Measurements from ENCODE around the gene OGT. TPM values are rescaled to one million over a fixed set of nuclear protein-coding genes. Genes with fewer than 3 reads are reported as not detected.

The OGT gene
- total and polyA plus RNA-seq, 3 experiments from 2014 or later = 35.6 to 216 (median 211) TPM

- H3K9me3 ChIP-seq (ENCODE audit: low read length) = no peaks in the 10 kb centered on the region
- Mint-ChIP-seq H3K27me3 (peaks cover 0 to 14% of the 10 kb centered on the region in 2 donors), H3K27ac (peak overlapping the region; percentile 94 to 98 (median 96)), H3K4me1 (peaks cover 18 to 31% (median 24%) of the 10 kb centered on the region in 3 donors), H3K9me3 (peaks cover 0 to 4% (median 0%) of the 10 kb centered on the region in 5 donors), H3K4me3 (peak overlapping the region; percentile 94 to 100 (median 97)), H3K36me3 (peaks cover 0 to 36% (median 0%) of the 10 kb centered on the region in 3 donors)
- peak overlapping the region; percentile 96 for H3K4me3 ChIP-seq (ENCODE audit: low read length)
- POLR2A ChIA-PET = interaction anchor here (0.6 to 4.0 kb wide), 14 partner anchors 11 to 350 kb away, joined by 3 to 20 read pairs (median 3); partner anchors contain the start of genes CXCR3, NONO and TAF1
- H3K27me3 ChIP-seq (ENCODE audit: insufficient read depth, low read length, poor library complexity, severe bottlenecking) = no peaks in the 10 kb centered on the region
- peak; percentile 24 to 80 (median 75) for DNase-seq
- CTCF ChIA-PET = interaction anchor here (1.2 to 2.2 kb wide), 3 partner anchors 39 to 120 kb away, joined by 3 to 8 read pairs (median 6); no protein-coding TSS in a partner anchor
- H3K36me3 ChIP-seq (ENCODE audit: insufficient read depth, low read length) = no peaks in the 10 kb centered on the region
- H3K4me1 ChIP-seq (ENCODE audit: insufficient read depth, low read length) = peaks cover 13% of the 10 kb centered on the region
- H3K27ac ChIP-seq (ENCODE audit: low read depth, low read length) = peak overlapping the region; percentile 89
Observed at GRCh38 chrX:71532078-71532752, 689 bp upstream of the OGT start.

- Mint-ChIP-seq H3K9me3 (peaks cover 0 to 4% (median 0%) of the 10 kb centered on the region in 5 donors), H3K27ac (peak overlapping the region; percentile 94 to 97 (median 96)), H3K36me3 (peaks cover 0 to 45% (median 0%) of the 10 kb centered on the region in 3 donors), H3K4me3 (peak overlapping the region; percentile 94 to 100 (median 97)), H3K27me3 (peaks cover 0 to 14% of the 10 kb centered on the region in 2 donors), H3K4me1 (peaks cover 21 to 36% (median 28%) of the 10 kb centered on the region in 3 donors)
- H3K27me3 ChIP-seq (ENCODE audit: insufficient read depth, low read length, poor library complexity, severe bottlenecking) = no peaks in the 10 kb centered on the region
- H3K36me3 ChIP-seq (ENCODE audit: insufficient read depth, low read length) = peaks cover 4% of the 10 kb centered on the region
- H3K4me3 ChIP-seq (ENCODE audit: low read length) = peak overlapping the region; percentile 96
- peak overlapping the region; percentile 89 for H3K27ac ChIP-seq (ENCODE audit: low read depth, low read length)
- peaks cover 21% of the 10 kb centered on the region for H3K4me1 ChIP-seq (ENCODE audit: insufficient read depth, low read length)
- DNase-seq = no peak
- ChIA-PET CTCF (interaction anchor here (1.5 to 1.9 kb wide), 4 partner anchors 18 to 422 kb away, joined by 3 to 6 read pairs (median 4); partner anchors contain the start of gene IL2RG), POLR2A (interaction anchor here (0.5 to 4.0 kb wide), 14 partner anchors 10 to 351 kb away, joined by 3 to 20 read pairs (median 4); partner anchors contain the start of gene TAF1)
- H3K9me3 ChIP-seq (ENCODE audit: low read length) = no peaks in the 10 kb centered on the region
Observed at GRCh38 chrX:71533516-71533850, 579 bp downstream of the OGT start.

DNA sequence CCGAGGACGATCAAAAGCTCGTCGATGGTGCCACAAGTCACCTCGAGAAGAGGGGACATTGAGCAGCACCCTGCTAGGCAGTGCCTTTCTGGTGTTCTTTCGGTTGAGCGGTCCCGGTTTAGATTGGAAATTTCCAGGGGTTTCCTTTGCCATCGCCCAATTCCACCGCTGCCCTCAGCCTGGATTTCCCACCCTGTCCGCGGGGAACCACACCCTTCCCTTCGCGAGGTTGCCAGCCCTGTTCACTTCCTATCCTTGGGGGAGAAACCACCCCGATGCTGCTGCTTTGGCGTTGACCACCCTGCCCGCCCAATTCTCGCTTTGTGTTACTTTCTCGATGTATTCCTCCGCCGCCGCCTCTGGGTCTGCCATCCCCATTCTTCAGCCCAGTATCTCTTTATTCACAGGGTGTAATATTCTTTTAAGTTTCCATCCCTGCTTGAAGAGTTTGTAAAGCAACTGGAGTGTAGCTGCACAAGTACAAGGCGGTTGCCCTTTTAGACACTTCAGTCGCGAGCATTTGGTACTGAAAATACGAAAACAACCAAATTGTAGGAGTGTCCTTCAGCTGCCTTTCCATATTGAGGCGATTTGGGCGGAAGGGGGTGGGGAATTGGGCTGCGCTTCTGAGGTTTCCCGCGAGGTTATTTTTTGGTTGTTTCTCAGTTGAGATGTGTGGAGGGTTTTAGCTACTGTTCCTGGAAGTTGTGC is 1.1 kb downstream of the OGT start:
- H3K9me3 ChIP-seq (ENCODE audit: low read length) = no peaks in the 10 kb centered on the region
- peaks cover 4% of the 10 kb centered on the region for H3K36me3 ChIP-seq (ENCODE audit: insufficient read depth, low read length)
- Mint-ChIP-seq H3K4me3 (peak overlapping the region; percentile 94 to 100 (median 97)), H3K9me3 (peaks cover 0 to 4% (median 0%) of the 10 kb centered on the region in 5 donors), H3K27me3 (peaks cover 0 to 14% of the 10 kb centered on the region in 2 donors), H3K36me3 (peaks cover 0 to 49% (median 0%) of the 10 kb centered on the region in 3 donors), H3K27ac (peak overlapping the region; percentile 94 to 97 (median 96)), H3K4me1 (peaks cover 24 to 40% (median 30%) of the 10 kb centered on the region in 3 donors)
- POLR2A ChIA-PET = interaction anchor here (0.5 to 4.0 kb wide), 13 partner anchors 9 to 352 kb away, joined by 3 to 20 read pairs (median 4); partner anchors contain the start of genes CXCR3 and TAF1
- peak overlapping the region; percentile 89 for H3K27ac ChIP-seq (ENCODE audit: low read depth, low read length)
- peak; percentile 32 to 73 (median 60) for DNase-seq
- peaks cover 21% of the 10 kb centered on the region for H3K4me1 ChIP-seq (ENCODE audit: insufficient read depth, low read length)
- no peaks in the 10 kb centered on the region for H3K27me3 ChIP-seq (ENCODE audit: insufficient read depth, low read length, poor library complexity, severe bottlenecking)
- CTCF ChIA-PET = interaction anchor here (1.0 to 1.9 kb wide), 9 partner anchors 9 to 422 kb away, joined by 3 to 6 read pairs (median 3); partner anchors contain the start of gene IL2RG
- H3K4me3 ChIP-seq (ENCODE audit: low read length) = peak overlapping the region; percentile 96

GRCh38 chrX:71534773-71535544 is 2.1 kb downstream of the OGT start:
- ChIA-PET POLR2A (interaction anchor here (0.6 to 4.0 kb wide), 10 partner anchors 8 to 169 kb away, joined by 3 to 20 read pairs (median 6); partner anchors contain the start of genes CXCR3 and TAF1), CTCF (interaction anchor here (1.0 to 1.9 kb wide), 7 partner anchors 8 to 87 kb away, joined by 3 to 5 read pairs (median 3); no protein-coding TSS in a partner anchor)
- no peak for DNase-seq
- Histone ChIP-seq H3K4me3 (ENCODE audit: low read length) (peak overlapping the region; percentile 96), H3K36me3 (ENCODE audit: insufficient read depth, low read length) (peaks cover 4% of the 10 kb centered on the region), H3K4me1 (ENCODE audit: insufficient read depth, low read length) (peaks cover 29% of the 10 kb centered on the region), H3K27me3 (ENCODE audit: insufficient read depth, low read length, poor library complexity, severe bottlenecking) (no peaks in the 10 kb centered on the region), H3K27ac (ENCODE audit: low read depth, low read length) (peak overlapping the region; percentile 89), H3K9me3 (ENCODE audit: low read length) (no peaks in the 10 kb centered on the region)
- H3K9me3 Mint-ChIP-seq = peaks cover 0 to 4% (median 0%) of the 10 kb centered on the region in 5 donors
- H3K4me3 Mint-ChIP-seq = peak overlapping the region; percentile 94 to 100 (median 97)
- peaks cover 0 to 58% (median 0%) of the 10 kb centered on the region in 3 donors for H3K36me3 Mint-ChIP-seq
- H3K27ac Mint-ChIP-seq = peak overlapping the region; percentile 94 to 97 (median 96)
- peaks cover 0 to 14% of the 10 kb centered on the region in 2 donors for H3K27me3 Mint-ChIP-seq
- peaks cover 32 to 42% (median 39%) of the 10 kb centered on the region in 3 donors for H3K4me1 Mint-ChIP-seq

- Histone ChIP-seq H3K36me3 (ENCODE audit: insufficient read depth, low read length) (peaks cover 4% of the 10 kb centered on the region), H3K9me3 (ENCODE audit: low read length) (no peaks in the 10 kb centered on the region), H3K4me1 (ENCODE audit: insufficient read depth, low read length) (peaks cover 28% of the 10 kb centered on the region), H3K27me3 (ENCODE audit: insufficient read depth, low read length, poor library complexity, severe bottlenecking) (no peaks in the 10 kb centered on the region), H3K4me3 (ENCODE audit: low read length) (peak overlapping the region; percentile 62), H3K27ac (ENCODE audit: low read depth, low read length) (peak overlapping the region; percentile 47)
- Mint-ChIP-seq H3K27me3 (peaks cover 0 to 9% of the 10 kb centered on the region in 2 donors), H3K4me1 (peaks cover 35 to 44% (median 43%) of the 10 kb centered on the region in 3 donors), H3K36me3 (peaks cover 0 to 66% (median 0%) of the 10 kb centered on the region in 3 donors), H3K4me3 (peak overlapping the region; percentile 84 to 100 (median 96)), H3K9me3 (peaks cover 0 to 4% (median 0%) of the 10 kb centered on the region in 5 donors), H3K27ac (peak overlapping the region; percentile 24 to 94 (median 78))
- no peak for DNase-seq
- POLR2A ChIA-PET = interaction anchor here (0.6 kb wide), 1 partner anchor 82 kb away, joined by 3 read pairs; the partner anchor contains the start of gene CXCR3
- CTCF ChIA-PET = no interaction called here
Observed at GRCh38 chrX:71536285-71536684, 3.4 kb downstream of the OGT start.

DNA sequence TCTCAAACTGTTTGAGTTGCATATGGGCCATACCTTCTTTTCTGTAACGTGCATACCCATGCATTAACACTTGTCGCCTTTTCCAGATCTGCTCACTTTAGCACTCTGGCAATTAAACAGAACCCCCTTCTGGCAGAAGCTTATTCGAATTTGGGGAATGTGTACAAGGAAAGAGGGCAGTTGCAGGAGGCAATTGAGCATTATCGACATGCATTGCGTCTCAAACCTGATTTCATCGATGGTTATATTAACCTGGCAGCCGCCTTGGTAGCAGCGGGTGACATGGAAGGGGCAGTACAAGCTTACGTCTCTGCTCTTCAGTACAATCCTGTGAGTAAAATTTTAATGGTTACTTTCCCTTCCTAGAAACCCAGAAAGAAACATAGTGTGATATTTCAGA is 4.8 kb downstream of the OGT start:
- no peaks in the 10 kb centered on the region for H3K9me3 ChIP-seq (ENCODE audit: low read length)

DNA sequence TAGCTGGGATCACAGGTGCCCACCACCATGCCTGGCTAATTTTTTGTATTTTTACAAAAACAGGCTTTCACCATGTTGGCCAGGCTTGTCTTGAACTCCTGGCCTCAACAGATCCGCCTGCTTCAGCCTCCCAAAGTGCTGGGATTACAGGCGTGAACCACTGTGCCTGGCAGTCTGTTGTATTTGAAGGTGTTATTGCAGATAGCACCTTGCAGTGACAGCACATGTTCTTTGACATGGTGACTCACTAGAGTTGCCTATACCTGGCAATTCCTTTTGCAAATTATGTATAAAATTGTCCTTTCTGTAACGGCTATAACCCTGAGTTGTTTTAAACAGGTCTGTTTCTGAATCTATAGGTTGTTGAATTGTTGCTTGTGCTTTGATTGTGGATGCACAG is 7.9 kb downstream of the OGT start:
- Mint-ChIP-seq H3K27me3 (peaks cover 0 to 6% of the 10 kb centered on the region in 2 donors), H3K4me3 (peak overlapping the region; percentile 59 to 98 (median 84)), H3K27ac (peak overlapping the region; percentile 4 to 94 (median 60)), H3K4me1 (peaks cover 63 to 79% (median 76%) of the 10 kb centered on the region in 3 donors), H3K9me3 (no peaks in the 10 kb centered on the region), H3K36me3 (peaks cover 0 to 78% (median 2%) of the 10 kb centered on the region in 3 donors)
- ChIA-PET CTCF (no interaction called here), POLR2A (no interaction called here)
- H3K27ac ChIP-seq (ENCODE audit: low read depth, low read length) = no peak overlapping the region
- H3K36me3 ChIP-seq (ENCODE audit: insufficient read depth, low read length) = peaks cover 17% of the 10 kb centered on the region
- no peaks in the 10 kb centered on the region for H3K9me3 ChIP-seq (ENCODE audit: low read length)
- no peaks in the 10 kb centered on the region for H3K27me3 ChIP-seq (ENCODE audit: insufficient read depth, low read length, poor library complexity, severe bottlenecking)
- peak overlapping the region; percentile 41 for H3K4me3 ChIP-seq (ENCODE audit: low read length)
- no peak for DNase-seq
- peaks cover 42% of the 10 kb centered on the region for H3K4me1 ChIP-seq (ENCODE audit: insufficient read depth, low read length)

More for the DNA sequence above, 4.8 kb downstream of the OGT start:
- Histone ChIP-seq H3K4me3 (ENCODE audit: low read length) (no peak overlapping the region), H3K27ac (ENCODE audit: low read depth, low read length) (no peak overlapping the region), H3K36me3 (ENCODE audit: insufficient read depth, low read length) (peaks cover 4% of the 10 kb centered on the region), H3K27me3 (ENCODE audit: insufficient read depth, low read length, poor library complexity, severe bottlenecking) (no peaks in the 10 kb centered on the region), H3K4me1 (ENCODE audit: insufficient read depth, low read length) (peaks cover 36% of the 10 kb centered on the region)
- Mint-ChIP-seq H3K27ac (peak overlapping the region; percentile 43 to 94 (median 72)), H3K4me1 (peaks cover 41 to 48% (median 48%) of the 10 kb centered on the region in 3 donors), H3K9me3 (peaks cover 0 to 4% (median 0%) of the 10 kb centered on the region in 5 donors), H3K36me3 (peaks cover 0 to 76% (median 2%) of the 10 kb centered on the region in 3 donors), H3K4me3 (peak overlapping the region; percentile 84 to 100 (median 96)), H3K27me3 (peaks cover 0 to 5% of the 10 kb centered on the region in 2 donors)
- no peak for DNase-seq
- POLR2A ChIA-PET = interaction anchor here (1.2 kb wide), 1 partner anchor 12 kb away, joined by 4 read pairs; no protein-coding TSS in a partner anchor
- CTCF ChIA-PET = interaction anchor here (1.3 kb wide), 1 partner anchor 113 kb away, joined by 3 read pairs; no protein-coding TSS in a partner anchor

All from CD8-positive, alpha-beta memory T cell (primary cell).